Measurements from ENCODE around the gene ADGRG7.

ADGRG7 gene

DNA sequence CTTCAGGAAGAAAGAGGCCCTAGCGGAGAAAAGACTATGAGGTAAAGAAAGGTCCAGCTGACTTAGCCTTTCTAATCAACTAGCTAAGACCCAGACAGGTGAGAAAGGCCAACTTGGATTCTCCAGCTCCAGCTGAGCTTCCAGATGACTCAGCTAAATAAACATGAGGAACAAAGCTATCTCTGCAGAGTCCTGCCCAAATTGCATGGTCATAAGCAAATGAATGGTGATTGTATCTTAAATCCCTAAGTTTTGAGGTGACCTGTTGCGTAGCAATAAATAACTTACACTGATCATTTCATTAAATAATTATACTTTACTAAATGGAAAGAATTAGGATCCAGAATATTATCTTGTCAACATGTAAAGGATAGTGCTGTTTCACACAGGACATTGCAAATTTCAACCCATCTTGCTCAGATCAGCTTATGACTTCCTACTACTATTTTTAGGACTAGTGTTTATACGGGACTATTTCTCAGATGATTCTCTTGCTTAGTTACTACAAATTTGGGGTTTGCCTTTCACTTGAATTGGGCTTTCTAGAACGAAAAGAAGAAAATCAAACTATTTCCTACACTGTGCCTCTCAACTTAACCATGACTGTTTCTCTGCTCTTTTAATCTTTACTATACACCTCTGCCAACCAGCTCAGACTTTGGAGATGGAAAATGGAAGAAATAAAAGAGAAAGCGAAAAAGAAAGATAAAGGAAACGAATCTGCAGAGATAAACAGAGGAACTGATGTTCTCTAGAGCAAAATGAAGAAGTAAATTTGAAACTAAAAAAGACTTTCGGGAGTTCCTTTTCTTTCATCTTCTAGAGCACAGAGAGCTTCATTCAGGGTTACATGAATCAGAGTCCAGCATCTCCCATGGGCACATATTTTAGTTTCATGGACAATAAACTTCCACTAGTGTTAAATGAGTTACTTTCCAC is 6.6 kb upstream of the ADGRG7 start:
- DNase-seq = peak; percentile 66

DNA sequence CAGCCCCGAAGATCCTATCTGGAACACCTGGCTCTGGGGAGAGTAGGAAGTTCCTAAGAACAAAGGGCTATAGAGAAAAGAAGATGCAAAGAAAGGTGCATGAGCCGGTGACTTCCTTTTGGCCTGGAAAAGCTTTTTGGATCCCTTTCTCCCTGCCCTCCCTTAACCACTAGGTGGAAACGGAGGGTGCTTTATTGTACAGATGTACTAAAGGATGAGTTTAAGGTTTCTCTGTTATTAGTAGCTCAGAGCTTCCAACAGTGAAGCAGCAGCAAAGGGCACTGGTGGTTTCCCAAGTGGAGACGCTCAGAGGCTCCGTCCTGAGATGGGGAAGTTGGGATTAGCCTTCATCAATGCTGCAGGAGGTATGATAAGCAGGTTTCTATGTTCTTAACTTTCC is 5.9 kb upstream of the ADGRG7 start:
- peak; percentile 13 for DNase-seq

DNA sequence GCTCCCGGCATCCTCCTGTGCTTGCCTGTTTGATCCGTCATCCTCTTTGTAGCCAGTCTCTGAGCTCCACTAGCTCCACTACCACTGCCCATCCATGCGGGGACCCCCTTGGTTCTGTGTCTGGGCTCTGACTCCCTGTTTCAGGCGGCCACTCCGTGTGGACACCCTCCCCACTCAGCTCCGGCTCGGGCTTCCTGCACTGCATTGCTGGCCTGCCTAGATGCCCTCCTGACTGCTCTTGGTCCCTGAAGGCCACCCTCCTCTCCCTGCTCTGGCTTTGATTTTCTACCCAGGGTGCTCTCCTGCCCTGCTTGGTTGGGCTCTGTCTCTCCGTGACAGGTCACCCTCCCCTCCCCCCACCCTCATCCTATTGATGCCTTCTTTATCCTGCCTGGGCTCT is 4.0 kb upstream of the ADGRG7 start:
- DNase-seq = no peak

DNA sequence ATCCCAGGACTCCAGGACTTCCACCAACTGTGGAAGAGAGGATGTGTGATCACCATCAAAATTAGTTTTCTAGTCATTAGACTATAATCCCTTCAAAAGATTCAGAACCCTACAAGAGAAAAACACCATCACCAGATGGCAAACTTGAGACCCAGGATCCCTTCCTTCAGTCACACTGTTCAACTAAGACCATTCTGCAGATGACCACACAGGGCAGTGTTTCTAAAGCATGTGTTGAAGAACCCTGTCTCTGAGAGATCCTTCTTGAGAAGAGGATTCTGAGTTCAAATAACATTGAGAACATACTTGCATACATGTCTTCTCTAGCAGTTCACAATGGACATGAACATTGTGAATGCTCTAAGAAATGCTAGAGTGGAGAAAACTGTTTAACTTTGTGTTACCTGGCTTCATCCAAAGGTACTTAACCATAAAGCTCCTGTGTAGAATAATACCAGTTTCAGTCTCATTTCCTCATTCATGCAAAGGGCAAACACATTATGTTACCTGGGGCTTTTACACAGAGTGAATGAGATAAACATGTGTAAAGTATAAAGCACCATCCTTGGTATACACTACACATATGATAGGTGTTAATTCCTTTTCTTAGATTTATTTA is 2.4 kb upstream of the ADGRG7 start:
- DNase-seq = no peak

DNA sequence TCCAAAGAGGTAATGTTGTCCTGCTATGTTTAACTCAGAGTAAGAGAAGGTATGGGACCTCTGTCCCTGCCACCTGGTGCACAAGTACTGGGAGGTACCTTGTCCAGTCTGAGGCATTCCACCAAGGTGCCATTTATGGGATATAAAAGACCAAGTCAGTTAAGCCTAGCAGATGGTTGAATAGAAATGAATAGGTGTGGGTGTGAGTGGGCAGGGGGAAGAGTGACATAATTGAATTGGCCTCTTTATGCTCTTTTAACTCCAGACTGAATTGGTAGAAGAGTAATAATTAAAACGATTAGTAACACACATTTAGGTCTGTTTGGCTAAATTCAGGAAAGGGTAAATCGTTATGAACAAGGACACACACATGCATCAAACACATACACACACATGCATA is 562 bp downstream of the ADGRG7 start:
- no peak for DNase-seq

DNA sequence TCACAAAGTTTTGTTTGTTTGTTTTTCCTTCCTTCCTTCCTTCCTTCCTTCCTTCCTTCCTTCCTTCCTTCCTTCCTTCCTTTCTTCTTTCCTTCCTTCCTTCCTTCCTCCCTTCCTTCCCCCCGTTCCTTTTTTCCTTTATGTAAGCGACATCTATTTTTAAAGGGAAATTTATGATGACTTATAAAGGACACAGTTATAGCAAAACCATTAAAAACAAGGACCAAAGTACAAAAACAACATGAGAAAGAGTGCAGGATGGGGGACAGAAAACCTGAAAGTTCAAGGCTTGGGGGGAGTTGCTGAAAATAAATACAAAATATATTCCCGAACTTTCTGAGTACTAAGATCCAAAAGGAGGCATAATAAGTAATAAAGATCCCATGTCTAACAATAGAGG is 1.8 kb downstream of the ADGRG7 start:
- DNase-seq = no peak

DNA sequence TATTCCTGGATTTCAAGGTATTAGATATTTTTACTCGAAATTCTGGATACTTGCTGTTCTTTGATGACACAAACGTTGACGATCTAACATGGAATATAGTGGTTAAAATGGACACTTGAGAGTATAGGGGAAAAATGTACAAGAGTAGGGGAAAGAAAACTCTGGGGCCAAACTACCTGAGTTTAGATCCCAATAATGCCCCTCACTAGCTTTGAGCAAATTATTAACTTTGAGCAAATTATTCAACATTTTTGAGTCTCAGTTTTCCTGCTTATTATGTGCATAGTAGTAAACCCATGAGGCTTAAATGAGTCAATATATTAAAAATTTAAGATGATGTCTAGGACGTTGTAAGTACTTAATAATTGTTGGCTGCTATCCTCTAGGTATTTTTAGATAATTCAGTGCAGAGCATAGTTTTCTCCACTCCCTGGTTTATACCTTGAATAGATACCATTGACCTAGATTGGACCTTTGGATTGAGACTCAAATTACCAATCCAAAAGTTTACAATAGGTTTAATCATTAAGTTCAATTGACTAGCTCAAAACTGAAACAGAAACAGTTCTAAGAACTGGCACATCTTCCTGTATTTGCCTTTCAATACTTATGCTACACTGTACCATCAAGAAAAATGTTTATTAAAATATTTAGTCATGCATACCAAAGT is 4.5 kb downstream of the ADGRG7 start:
- no peak for DNase-seq

DNA sequence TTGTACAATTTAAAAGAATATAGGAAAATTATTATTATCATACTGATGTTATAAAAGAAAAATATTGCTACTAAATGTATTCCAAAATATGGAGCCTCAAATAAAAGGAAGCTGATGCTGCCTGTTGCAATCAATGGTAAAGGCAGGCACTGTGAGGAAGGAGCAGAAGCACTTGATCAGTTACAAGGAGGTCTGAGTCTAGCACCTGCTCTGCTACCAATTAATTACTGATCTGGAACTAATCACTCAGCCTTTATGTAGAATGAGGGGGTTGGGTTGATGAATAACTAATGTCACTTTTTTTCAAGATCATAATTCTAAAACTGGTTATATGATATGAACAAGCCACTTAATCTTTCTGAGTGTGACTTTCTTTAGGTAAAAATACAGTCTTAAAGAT is 5.5 kb downstream of the ADGRG7 start:
- no peak for DNase-seq

DNA sequence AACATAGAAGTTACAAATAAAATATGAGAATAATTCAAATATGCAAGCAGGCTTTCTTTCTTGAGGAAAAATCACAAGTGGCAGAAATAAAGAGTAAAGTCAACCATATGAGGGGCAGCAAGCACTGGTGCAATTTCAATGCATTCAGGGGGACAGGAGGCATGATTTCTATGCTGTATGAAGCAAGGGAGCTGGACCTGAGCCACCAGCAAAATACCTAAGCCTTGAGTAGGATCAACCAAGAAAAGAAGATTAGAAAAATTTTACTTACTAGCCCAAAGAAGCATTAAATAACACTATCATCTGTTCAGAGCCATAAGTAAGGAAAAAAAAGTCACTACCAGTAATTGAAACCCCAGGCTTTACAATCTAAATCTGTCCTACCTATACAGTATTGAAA is 6.3 kb downstream of the ADGRG7 start:
- no peak for DNase-seq

DNA sequence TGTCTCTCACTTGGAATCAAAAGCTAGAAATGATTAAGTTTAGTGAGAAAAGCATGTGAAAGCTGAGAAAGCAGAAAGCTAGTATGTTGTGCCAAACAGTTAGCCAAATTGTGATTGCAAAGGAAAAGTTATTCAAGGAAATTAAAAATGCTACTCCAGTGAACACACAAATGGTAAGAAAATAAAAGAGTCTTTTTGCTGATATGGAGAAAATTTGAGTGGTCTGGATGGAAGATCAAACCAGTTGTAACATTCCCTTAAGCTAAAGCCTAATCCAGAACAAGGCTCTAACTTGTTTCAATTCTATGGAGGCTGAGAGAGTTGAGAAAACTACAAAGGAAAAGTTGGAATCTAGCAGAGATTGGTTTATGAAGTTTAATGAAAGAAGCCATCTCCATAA is 11.8 kb downstream of the ADGRG7 start:
- DNase-seq = no peak

DNA sequence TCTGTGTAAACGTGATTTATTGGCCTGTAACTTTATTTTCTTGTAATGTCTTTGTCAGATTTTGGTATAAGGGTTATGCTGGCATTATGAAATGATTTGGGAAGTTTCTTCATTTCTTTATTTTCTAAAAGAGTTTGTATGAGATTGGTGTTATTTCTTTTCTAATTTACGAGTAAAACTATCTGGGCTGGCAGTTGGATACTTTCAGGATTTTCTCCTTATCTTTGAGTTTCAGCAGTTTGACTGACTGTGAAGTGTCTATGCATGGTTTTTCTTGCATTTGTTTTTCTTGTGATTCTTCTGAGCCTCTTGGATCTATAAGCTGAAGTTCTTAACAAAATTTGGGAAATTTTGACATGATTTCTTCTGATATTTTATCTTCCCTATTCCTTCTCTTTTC is 18.1 kb downstream of the ADGRG7 start:
- no peak for DNase-seq

DNA sequence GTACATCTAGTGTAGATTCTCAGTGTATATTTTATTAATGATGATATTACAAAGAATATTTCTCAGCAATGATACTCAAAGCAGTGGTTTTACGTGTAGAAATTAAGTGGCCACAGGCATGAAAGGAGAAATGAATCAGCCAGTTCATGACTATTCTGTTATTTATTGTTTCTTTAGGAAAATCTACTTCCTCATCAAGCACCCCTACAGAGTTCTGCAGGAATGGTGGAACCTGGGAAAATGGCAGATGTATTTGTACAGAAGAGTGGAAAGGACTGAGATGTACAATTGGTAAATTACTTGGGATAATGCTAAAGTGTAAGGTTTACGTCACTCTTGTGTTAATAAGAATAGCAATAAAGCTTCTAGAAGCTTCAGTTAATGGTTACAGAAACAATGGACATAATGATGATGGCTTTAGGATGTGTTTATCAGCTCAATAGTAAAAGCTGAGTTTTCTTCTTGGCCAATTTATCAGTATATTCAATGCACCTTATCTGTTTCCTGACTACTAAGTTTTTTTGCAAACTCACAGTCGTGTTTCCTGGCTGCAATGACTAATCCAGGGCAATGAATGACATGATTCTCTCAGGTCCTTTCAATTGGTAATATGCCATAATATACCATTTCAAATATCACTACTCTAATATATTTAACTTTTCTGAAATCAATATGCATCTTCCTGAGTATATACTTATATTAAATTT is 20.2 kb downstream of the ADGRG7 start:
- no peak for DNase-seq

DNA sequence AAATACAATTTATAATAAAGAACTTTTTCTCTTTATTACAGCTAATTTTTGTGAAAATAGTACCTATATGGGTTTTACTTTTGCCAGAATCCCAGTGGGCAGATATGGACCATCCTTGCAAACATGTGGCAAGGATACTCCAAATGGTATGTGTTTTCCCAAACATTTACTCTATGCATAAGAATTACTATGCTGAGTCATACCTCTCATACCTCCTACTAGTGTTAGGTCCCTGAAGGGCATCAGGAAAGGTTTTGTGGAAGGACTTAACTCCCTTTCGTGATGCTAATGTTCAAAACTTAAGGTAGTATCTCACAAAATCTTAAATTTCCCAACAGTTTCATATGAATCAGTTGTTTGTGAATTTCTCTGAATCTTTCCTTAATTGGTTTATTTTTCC is 21.3 kb downstream of the ADGRG7 start:
- no peak for DNase-seq

DNA sequence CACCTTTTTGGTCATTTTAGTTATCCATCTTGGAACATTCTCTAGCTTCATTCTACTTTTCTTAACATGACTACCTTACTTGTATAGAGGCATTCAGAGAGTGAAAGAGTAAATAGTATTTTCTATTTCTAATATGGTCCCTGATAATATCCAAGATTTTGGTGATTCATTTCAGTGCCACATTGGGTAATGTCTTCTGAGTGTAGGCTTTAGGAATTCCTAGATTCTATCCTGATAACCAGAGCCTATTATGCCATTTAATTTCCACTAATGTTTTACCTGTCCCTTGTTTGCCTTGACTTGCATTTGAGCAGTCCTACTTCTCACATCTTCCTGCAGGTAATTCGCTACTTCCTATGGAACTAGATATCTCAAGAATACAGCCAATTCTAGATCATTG is 21.8 kb downstream of the ADGRG7 start:
- no peak for DNase-seq

DNA sequence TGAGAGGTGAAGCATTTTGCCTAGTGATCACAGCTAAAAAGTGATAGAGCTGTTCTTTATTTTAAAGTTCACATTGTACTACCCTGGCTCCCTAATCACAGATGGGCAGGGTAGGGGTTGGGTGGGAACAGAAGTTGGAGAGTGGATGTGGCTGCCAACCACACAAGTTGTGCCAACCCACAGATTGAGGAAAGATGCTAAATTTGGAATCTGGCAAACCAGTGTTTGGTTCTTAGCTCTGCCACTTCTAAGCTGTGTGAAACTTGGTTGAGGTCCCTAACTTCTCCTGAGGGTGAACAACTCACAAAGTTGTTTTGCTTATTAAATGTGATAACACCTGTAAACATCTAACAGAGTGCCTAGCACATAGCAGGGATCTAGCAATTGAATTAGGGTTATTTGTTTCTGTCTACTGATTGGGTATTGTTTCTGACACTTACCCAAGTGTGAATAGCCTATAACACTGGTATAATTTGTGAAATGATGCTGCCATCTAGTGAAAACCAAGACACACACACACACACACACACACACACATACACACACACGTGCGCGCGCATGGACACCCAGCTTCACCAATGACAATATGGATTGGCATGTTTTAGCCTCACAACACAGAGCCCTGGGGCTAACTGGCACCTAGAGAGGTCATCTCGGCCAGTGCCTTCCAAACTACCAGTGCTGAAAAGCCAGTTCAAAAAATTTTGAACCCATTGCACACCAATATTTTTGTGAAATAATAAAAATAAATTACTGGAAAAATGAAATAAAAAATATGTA is 25.3 kb downstream of the ADGRG7 start:
- no peak for DNase-seq

DNA sequence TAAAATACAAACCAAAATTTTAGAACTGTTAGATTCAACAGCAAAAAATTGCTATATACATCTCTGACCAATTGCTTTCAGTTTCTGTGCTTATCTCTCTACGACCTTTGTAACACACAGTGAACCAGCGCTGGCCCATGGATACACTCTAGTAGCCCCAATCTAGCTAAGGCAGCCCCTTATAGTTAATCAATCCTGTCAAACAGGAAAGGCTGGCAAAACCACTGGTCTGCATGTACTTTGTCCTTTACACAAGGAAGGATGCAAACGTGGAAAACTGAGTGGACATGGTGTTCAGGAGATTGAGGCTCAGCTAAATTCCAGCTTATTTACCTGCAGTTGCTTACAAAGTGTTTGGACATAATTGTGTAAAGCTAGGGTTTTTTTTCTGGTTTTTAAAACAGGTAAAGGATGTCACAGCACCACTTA is 25.9 kb downstream of the ADGRG7 start:
- no peak for DNase-seq

DNA sequence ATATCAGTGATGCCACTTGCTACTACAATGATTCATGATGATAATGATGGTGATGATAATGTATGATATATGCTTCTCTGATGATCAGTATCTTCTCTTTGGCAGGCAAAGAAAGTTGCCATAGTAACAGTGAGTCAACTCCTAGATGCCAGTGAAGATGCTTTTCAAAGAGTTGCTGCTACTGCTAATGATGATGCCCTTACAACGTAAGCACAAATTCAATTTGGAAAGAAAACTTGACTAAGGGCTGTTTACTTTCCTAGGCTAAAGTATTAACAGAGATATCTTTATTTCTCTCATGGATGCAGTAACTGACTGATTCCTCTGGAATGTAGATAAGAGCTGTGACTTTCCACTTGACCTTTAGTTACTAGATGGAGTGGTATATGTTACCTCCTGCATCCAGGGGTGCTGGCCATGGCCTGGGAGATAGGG is 27.8 kb downstream of the ADGRG7 start:
- DNase-seq = no peak

DNA sequence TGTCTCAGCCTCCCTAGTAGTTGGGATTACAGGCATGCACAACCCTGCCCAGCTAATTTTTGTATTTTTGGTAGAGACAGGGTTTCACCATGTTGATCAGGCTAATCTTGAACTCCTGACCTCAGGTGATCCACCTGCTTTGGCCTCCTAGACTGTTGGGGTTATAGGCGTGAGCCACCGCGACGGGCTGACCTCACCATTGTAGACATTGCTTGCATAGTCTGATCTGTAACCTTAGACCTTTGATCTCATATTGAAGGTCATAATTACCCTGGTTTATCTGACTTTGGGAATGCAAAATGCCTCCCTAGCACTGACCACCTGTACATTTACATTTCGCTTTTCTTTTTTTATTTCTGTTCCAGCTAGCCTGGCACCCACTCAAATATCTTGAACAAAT is 31.2 kb downstream of the ADGRG7 start:
- DNase-seq = no peak

DNA sequence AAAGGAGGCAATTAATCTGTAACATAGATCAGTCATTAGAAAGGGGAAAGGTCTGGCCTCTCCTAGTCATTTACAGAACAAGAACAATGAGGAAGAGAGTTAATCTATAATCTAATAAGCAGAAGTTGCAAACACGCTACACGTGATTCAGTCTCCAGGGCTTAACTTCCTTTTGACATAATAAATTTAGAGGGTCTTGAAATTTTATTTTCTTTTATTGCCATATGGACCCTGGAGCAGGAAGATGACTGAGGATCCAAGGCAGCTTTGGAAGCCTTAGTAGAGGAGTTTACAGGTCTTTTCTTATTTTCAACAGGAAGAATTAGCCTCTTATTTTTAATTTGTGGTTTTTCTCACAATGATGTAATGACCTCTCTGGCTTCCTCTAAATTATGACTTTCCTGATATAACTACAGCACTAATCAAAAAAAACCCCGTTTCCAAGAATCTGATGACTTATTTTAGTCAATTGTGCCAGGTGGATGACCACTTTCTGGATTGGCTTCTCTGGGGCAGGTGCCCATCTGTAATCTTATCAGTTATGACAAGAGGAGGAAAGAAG is 32.2 kb downstream of the ADGRG7 start:
- no peak for DNase-seq

DNA sequence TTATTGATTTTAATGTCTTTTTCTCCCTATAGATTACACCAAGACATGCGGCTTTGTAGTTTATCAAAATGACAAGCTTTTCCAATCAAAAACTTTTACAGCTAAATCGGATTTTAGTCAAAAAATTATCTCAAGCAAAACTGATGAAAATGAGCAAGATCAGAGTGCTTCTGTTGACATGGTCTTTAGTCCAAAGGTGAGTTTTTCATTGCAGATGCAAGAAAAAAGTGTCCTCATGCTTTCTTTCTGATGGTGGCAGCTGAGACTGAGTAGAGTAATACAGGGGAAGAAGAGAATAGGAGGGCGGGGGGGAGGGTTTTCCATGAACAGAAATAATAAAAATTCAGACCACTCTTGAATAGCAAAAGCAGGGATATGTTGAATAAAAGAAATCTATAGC is 36.5 kb downstream of the ADGRG7 start:
- DNase-seq = no peak

DNA sequence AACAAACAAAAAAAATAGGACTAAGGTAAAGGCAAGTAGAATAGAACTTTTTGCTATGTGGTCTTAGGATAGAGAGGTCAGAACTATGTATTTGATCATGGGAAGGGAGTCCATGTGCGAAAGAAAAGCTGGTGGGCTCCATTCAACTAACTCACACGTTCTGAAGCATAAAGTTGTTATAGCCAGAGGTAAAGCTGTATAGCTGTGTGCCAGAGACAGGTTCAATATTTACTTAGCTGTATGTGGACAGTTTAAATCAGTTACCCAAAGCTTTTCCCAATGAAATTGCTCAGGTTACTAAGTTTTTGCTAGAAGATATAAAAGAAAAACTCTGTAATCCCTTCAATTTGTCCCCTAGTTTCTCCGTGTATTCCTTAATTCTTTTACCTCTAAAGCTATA is 37.8 kb downstream of the ADGRG7 start:
- DNase-seq = no peak

DNA sequence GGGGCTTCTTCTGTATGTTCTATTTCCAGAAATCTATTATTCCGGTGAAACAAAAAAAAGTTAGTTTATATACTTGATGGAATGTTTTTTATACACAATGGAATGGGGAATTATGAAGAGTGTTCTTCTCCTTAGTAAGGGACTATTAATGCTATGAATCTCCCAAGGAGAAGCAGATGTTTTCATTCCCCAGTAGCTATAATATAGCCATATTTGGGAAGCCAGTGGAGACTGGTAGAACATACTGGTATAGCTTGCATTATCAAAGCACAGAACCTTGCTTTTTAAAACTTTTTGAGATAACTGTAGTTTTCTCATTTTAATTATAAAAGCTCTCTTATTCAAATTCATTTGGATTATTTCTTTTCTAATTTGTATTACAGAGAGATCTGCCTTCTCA is 38.3 kb downstream of the ADGRG7 start:
- no peak for DNase-seq
